GM23248 (cell line): ENCODE results near the gene PHF24. TPM values are rescaled to one million over a fixed set of nuclear protein-coding genes. Genes with fewer than 3 reads are reported as not detected.
"Not testable (repeated sequence)": the region's sequence is repeated elsewhere in the genome, so short reads cannot be mapped to it uniquely, and the experiment has no call there.

Experiments used
- DNase-seq: peaks from one replicate; pipeline ENCODE4 v3.0.0-alpha.2; 2015
- H2AFZ ChIP-seq: fragments of 200-600 bp; sonication (generic); 2 replicates; pipeline ENCODE4 v1.6.1; 2016; ENCODE audit warnings: antibody characterized with exemption
- H3F3A ChIP-seq: fragments of 200-600 bp; sonication (generic); 2 replicates; pipeline ENCODE4 v1.6.1; 2016; ENCODE audit warnings: mild to moderate bottlenecking, antibody characterized with exemption, mixed run types; ENCODE audit not compliant: insufficient read depth
- H3K27ac ChIP-seq: fragments of 200-600 bp; sonication (generic); 2 replicates; pipeline ENCODE4 v1.5.1; 2016; ENCODE audit warnings: mild to moderate bottlenecking
- H3K27me3 ChIP-seq: fragments of 200-600 bp; sonication (generic); replicated peaks from 2 replicates; pipeline ENCODE4 v1.6.1; 2016; ENCODE audit warnings: mild to moderate bottlenecking; ENCODE audit not compliant: insufficient read depth
- H3K36me3 ChIP-seq: fragments of 200-600 bp; sonication (generic); 2 replicates; pipeline ENCODE4 v1.6.1; 2016; ENCODE audit warnings: low read depth, mild to moderate bottlenecking
- H3K4me1 ChIP-seq: fragments of 200-600 bp; sonication (generic); 2 replicates; pipeline ENCODE4 v1.6.1; 2016; ENCODE audit warnings: mild to moderate bottlenecking; ENCODE audit not compliant: insufficient read depth
- H3K4me2 ChIP-seq: fragments of 200-600 bp; sonication (generic); one replicate; pipeline ENCODE4 v1.6.1; 2016; ENCODE audit warnings: mild to moderate bottlenecking; ENCODE audit not compliant: unreplicated experiment
- H3K4me3 ChIP-seq: fragments of 200-600 bp; sonication (generic); 2 replicates; pipeline ENCODE4 v1.5.1; 2016; ENCODE audit warnings: mild to moderate bottlenecking
- H3K79me2 ChIP-seq: fragments of 200-600 bp; sonication (generic); 2 replicates; pipeline ENCODE4 v1.6.1; 2016; ENCODE audit warnings: mild to moderate bottlenecking; ENCODE audit not compliant: insufficient read depth
- H3K9ac ChIP-seq: fragments of 200-600 bp; sonication (generic); 2 replicates; pipeline ENCODE4 v1.6.1; 2016; ENCODE audit warnings: mild to moderate bottlenecking
- H3K9me2 ChIP-seq: fragments of 200-600 bp; sonication (generic); 2 replicates; pipeline ENCODE4 v1.6.1; 2016; ENCODE audit warnings: mixed run types, mild to moderate bottlenecking, moderate library complexity; ENCODE audit not compliant: insufficient read depth
- H3K9me3 ChIP-seq: fragments of 200-600 bp; sonication (generic); one replicate; pipeline ENCODE4 v1.6.1; 2017; ENCODE audit warnings: low read depth
- H4K20me1 ChIP-seq: fragments of 200-600 bp; sonication (generic); 2 replicates; pipeline ENCODE4 v1.6.0; 2016; ENCODE audit not compliant: insufficient read depth
- EZH2 ChIP-seq: fragments of 200-600 bp; sonication (generic); IDR thresholded peaks from 2 replicates; pipeline ENCODE4 v1.6.1; 2018; ENCODE audit warnings: antibody characterized with exemption, mild to moderate bottlenecking; ENCODE audit not compliant: insufficient read depth, poor library complexity, severe bottlenecking
- EZH2phosphoT487 ChIP-seq: fragments of 200-600 bp; sonication (generic); IDR thresholded peaks from 2 replicates; pipeline ENCODE4 v1.6.1; 2018; ENCODE audit warnings: antibody characterized with exemption, moderate library complexity, mild to moderate bottlenecking, low read depth; ENCODE audit not compliant: insufficient read depth
- WGBS, 2 experiments: methylation state at CpG; one replicate each; pipeline ENCODE4 v1.1.6; 2015 to 2017; ENCODE audit warnings: low lambda C conversion rate in 2 of 2, low coverage in 1 of 2; ENCODE audit errors: missing lambda C conversion rate in 2 of 2; 5-methylcytosine and 5-hydroxymethylcytosine counted together
- in situ Hi-C: fragments of 300-500 bp; cut with MboI; formaldehyde crosslinking; loops from 2 replicates; pipeline ENCODE4 v1.15.0; 2020
- polyA plus RNA-seq: library from polyadenylated mRNA; unstranded; fragments of >200 nt; fragmentation: Nextera tagmentation; extraction: Ambion mirVana; gene quantifications from 2 replicates; pipeline ENCODE4 v1.2.1, GENCODE V29; 2016
- total RNA-seq: library from RNA; depleted of rRNA; stranded (reverse); fragments of >200 nt; shearing (Covaris generic); gene quantifications from 2 replicates; pipeline ENCODE4 v1.2.3, GENCODE V29; 2014

PHF24 gene
- total and polyA plus RNA-seq, 2 experiments from 2014 or later: not detected

DNA sequence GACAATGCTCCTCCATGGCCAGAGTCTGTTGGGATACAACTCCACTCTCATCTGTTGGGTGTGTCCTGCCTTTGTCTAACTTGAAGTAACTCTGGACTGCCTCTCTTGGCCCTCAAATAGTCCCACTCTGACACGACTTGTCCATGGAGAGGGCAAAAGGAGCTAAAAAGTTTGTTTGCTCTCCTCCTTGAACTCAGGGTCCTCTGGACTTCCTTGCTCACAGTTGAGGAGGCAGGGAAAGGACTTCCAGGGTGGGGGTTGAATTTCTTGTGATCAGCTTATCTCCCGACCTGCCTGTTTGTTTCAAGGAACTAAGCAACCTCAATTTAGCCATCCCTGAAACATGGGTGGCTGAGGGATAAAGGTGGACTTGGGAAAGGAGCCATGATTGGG lies 43.2 kb downstream of the PHF24 start:
- Histone ChIP-seq H2AFZ (no peak overlapping the region), H3K4me2 (peak overlapping the region; percentile 69), H3K27ac (peak overlapping the region; percentile 79), H3K79me2 (0 out of 2 replicates have a peak, but pooled peaks cover 1% of the 10 kb centered on the region), H3K36me3 (no peaks in the 10 kb centered on the region), H3K27me3 (no peaks in the 10 kb centered on the region), H4K20me1 (no peaks in the 10 kb centered on the region), H3K9me3 (no peaks in the 10 kb centered on the region), H3F3A (peaks cover 27% of the 10 kb centered on the region), H3K4me1 (peaks cover 21% of the 10 kb centered on the region), H3K9ac (0 out of 2 replicates have a peak overlapping the region, but pooled peaks have one; percentile 33), H3K9me2 (no peaks in the 10 kb centered on the region), H3K4me3 (peak overlapping the region; percentile 32; the same call in 1 of the 2 replicates)
- TF ChIP-seq EZH2 (no peak), EZH2phosphoT487 (no peak)
- no peak for DNase-seq
- WGBS, 2 experiments: 72 to 78% methylated on average over 2 of the region's 2 CpGs
- in situ Hi-C loops: no loop called here

DNA sequence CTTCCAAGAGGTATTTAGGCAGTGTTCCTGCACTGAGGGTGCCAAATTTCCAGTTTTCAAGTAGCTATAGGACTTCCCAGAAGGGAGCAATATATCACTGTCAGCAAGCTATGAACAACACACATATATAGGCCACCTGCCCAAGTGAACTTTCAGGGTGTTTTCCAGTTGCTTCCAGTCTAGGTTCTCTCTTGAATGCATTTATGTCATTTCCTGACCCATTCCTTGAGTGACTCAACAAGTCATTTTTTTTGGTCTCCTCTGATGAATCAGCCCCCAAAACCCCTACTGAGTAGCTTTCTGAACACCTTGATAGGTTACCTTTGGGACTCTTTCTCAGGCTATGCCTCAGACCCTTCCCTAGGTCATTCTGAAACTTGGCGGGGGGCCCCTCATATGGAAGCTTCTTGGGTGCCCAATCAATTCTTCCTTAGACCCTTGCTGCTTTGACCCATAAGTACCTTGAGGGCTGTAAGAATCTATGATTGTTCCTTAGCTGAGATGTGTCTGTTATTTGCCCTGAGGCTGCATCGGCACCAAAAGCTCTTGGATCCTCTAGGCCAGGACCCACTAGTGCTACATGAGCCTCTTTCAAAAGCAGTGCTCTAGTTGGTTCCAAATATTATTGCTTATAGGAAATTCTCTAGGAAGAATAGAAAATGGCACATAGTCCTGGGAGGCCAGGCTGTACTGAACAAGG lies 43.9 kb downstream of the PHF24 start:
- Histone ChIP-seq H4K20me1 (no peaks in the 10 kb centered on the region), H3K36me3 (no peaks in the 10 kb centered on the region), H3K79me2 (no peaks in the 10 kb centered on the region), H3K4me1 (peaks cover 21% of the 10 kb centered on the region), H3F3A (peaks cover 26% of the 10 kb centered on the region), H2AFZ (no peak overlapping the region), H3K27ac (peak overlapping the region; percentile 79), H3K9me3 (no peaks in the 10 kb centered on the region), H3K9ac (no peak overlapping the region), H3K9me2 (no peaks in the 10 kb centered on the region), H3K27me3 (no peaks in the 10 kb centered on the region), H3K4me3 (no peak overlapping the region), H3K4me2 (peak overlapping the region; percentile 69)
- no peak for TF ChIP-seq EZH2
- TF ChIP-seq EZH2phosphoT487: no peak
- DNase-seq: peak; percentile 59
- WGBS, 2 experiments: 98 to 100% methylated on average over 2 of the region's 2 CpGs
- in situ Hi-C loops: no loop called here

DNA sequence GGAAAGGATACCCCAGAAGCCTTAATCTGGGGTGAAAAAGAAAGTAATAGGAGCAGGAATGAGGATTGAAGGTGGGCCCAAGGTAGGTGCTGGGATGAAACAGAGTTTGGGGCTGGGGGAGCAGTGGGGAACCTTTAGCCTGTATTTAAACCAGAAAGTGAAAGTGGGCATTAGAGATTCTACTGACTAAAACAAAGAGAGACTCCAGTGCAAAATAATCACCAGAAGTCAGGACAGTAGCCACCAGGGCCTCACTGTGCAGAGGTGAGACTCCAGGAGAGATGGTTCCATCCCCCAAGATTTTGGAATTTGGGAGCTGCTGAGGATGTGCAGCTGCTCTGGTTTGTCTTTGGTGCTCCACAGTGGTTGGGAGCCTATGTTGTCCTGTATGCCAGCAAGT lies 44.5 kb downstream of the PHF24 start:
- H3K36me3 ChIP-seq: no peaks in the 10 kb centered on the region
- H3K27me3 ChIP-seq: no peaks in the 10 kb centered on the region
- no peak overlapping the region for H3K9ac ChIP-seq
- no peaks in the 10 kb centered on the region for H3K79me2 ChIP-seq
- H3K4me2 ChIP-seq: no peak overlapping the region
- 0 out of 2 replicates have a peak overlapping the region, but pooled peaks have one; percentile 79 for H3K27ac ChIP-seq
- in situ Hi-C loops: no loop called here
- no peaks in the 10 kb centered on the region for H4K20me1 ChIP-seq
- H3K4me3 ChIP-seq: no peak overlapping the region
- DNase-seq: no peak
- no peaks in the 10 kb centered on the region for H3K9me3 ChIP-seq
- no peak overlapping the region for H2AFZ ChIP-seq
- H3K9me2 ChIP-seq: no peaks in the 10 kb centered on the region
- peaks cover 26% of the 10 kb centered on the region for H3F3A ChIP-seq
- peaks cover 21% of the 10 kb centered on the region for H3K4me1 ChIP-seq
- TF ChIP-seq EZH2: no peak
- no peak for TF ChIP-seq EZH2phosphoT487

DNA sequence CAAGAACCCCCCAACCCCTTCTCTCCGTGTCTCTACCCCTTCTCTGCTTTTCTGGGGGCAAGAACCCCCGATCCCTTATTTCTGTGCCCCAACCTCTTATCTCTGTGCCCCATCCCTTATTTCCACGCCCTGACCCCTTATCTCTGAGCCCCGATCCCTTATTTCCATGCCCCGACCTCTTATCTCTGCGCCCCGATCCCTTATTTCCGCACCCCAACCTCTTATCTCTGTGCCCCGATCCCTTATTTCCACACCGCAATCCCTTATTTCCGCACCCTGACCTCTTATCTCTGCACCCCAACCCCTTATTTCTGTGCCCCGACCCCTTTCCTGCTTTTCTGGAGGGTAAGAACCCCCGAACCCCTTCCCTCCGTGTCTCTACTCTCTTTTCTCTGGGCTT lies 46.2 kb downstream of the PHF24 start:
- H3K9me3 ChIP-seq, H4K20me1 ChIP-seq, H2AFZ ChIP-seq, in situ Hi-C loops, H3K79me2 ChIP-seq, DNase-seq, H3K9ac ChIP-seq, H3K36me3 ChIP-seq, H3K9me2 ChIP-seq, H3K4me3 ChIP-seq, H3K4me2 ChIP-seq, H3K27ac ChIP-seq, H3K27me3 ChIP-seq: not testable (repeated sequence)
- WGBS, 2 experiments: 86 to 94% methylated on average over 13 to 14 of the region's 14 CpGs
- Histone ChIP-seq H3F3A (peaks cover 26% of the 10 kb centered on the region), H3K4me1 (peaks cover 21% of the 10 kb centered on the region)
